SW 1271 (cell line): ENCODE results near the gene YY1.

Experiments
- DNase-seq, 2 experiments: peaks; one replicate each; lab custom pipeline; 2025; lab: John Stamatoyannopoulos, UW

The YY1 gene

DNA sequence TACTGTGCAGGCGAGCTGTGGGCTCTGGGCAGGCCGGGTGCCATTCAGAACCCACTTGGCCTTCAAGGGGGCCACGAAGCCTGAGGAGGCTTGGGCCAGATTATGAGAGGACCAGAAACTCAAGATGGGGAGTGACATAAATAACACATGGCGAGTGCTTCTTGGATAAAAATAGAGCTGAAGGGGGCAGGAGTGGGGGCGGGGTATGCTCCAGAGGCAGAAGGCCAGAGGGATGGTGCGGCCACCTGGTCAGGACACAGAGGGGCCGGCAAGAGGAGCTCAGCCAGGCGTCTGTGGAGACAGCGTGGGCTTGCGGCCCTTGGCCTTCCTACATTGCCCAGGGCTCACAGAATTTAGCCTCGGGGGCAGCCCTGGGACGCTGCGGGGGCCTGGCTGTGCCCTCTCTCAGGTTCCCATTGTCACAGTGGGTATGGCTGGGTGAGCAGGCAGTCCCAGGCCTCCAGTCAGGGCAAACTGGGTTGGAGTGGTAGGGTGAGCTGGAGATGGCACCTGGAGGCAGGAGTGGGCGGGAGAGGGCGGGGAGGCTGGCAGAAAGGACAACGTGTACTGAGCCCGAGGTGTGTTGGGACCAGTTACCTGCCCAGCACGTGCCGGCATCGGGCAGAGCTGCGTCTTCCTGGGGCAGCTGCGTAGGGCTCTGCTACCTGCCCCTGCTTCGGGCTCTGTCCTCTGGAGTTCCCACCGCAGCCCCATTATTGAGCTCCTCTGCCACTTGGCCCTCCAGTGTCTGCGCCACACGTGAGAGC, 74.7 kb downstream of the YY1 start:
- no peak for DNase-seq

DNA sequence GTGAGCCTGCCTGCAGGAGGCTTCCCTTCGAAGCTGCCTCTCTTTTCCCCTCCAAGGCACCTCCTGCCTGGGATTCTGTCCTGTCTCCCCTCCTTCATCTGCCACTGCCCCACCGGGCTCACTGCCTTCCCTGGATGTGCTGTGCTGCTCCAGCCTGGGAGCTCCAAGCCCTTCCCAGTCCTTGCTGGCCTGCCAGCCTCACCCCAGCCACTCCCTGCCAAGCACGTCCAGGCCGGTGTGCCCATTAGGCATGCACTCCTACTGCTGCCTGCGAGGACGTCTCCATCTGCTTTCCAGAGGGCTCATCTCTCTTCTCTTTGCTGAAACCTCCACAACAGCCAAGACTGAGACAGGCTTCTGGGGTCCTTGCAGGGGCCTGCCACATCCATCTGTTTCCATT, 75.8 kb downstream of the YY1 start:
- no peak for DNase-seq

DNA sequence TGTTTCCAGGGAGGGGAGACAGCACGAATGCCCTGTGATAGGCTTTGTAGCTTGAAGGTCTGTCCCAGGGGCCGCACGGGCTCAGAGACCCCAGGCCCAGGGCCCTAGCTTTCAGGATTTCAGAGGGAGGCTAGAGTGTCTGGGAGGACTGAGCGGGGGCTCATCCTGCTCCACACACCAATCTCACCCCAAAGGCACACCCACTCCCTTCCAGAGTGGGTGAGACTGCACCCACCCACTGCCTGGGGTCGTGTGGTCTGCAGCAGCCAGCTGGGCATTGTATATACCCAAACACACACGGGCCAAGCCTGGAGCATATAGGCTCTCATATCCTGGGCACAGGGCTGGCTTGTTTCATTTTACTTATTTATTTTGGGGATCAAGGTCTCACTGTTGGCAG, 78.4 kb downstream of the YY1 start:
- no peak for DNase-seq

DNA sequence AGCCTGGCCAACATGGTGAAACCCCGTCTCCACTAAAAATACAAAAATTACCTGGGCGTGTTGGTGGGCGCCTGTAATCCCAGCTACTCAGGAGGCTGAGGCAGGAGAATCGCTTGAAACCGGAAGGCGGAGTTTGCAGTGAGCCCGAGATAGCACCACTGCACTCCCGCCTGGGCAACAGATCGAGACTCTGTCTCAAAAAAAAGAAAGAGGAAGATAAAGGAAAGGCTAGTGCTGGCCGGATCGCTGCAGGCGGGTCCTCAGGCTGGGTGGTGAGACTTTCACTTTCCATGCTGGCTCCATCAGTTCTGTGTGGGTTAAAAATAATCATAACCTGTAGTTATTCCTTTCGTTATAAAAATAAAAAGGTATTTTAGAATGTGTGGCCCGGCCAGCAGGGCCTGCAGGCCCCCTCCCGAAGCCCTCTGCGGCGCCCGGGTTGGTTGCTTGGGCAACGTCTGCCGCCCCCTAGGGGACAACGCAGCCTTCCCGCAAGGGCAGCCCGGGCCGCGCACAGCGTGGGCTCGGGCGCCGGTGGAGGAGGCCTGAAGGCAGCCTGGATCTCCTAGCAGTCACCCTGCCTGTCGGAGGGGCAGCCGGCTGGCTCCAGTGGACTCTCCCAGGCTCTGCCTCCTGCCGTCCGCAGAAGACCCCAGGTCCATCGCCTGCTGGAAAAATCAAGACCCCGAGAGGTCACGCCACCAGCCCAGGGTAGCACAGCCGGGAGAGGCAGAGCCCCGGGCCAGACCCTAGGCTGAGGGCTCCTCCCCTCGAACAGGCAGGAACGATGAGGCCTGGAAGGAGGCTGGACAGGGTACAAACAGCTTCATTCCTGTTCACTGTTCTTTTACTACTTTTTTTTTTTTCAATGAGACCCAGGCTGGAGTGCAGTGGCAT, 79.2 kb downstream of the YY1 start:
- no peak for DNase-seq

DNA sequence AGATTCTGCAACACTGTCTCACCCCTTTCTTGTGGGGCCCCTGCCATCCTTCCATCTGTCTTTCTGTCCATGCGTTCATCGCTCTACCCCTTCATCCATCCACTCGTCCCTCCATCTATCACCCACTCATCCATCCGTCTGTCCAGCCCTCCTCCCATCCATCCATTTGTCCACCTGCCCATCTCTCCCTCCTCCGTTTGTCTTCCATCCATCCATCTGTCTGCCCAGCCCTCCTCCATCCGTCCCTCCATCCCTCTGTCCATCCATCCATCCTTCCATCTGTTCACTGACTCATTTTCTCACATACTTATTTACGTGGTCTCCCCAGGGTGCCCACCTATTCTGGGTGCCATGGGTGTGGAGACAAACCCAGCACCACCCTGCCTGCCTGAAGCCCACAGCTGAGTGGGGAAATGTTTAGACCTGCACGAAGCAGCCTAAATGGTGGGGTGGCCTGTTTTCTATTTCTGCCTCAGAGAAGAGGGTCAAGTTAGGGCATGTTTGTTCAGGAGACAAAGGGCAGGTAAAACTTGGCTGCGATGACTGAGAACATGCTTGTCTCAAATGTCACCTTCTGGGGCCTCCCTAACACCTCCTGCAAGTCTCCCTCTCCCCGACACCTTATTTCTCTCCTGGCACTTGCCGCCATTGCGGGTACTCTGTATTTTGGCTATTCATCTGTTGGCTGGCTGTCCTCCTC, 81.4 kb downstream of the YY1 start:
- no peak for DNase-seq

DNA sequence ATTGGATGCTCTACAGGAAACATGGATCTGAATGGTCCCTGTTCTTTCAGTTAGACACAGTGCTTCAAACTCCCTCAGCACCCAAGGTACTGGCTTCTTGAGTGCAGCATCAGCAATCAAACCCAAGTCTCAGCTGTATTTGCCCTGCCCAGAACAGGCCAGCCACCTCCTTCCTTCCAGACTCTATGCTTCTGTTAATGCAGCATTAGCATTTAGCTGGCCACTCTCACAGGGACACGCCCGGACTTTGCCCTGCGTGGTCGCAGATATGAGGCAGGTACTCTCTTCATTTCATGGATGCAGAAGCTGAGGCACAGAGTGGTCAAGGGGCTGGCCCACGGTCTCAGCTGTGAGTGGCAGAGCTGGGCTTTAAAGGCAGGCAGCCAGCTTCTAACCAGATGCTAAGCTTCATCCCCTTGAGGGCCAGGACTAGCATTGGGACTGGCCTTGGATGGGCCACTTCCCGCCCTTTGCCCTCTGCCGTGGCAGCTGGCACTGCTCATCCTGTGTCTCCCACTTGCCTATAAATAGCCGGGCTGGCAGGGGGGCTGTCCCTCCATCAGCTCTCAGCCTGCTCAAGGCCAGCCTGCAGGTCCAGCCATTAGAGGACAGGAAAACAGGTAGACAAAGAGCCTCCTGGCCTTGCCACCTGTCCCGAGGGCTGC, 82.7 kb downstream of the YY1 start:
- DNase-seq = no peak

DNA sequence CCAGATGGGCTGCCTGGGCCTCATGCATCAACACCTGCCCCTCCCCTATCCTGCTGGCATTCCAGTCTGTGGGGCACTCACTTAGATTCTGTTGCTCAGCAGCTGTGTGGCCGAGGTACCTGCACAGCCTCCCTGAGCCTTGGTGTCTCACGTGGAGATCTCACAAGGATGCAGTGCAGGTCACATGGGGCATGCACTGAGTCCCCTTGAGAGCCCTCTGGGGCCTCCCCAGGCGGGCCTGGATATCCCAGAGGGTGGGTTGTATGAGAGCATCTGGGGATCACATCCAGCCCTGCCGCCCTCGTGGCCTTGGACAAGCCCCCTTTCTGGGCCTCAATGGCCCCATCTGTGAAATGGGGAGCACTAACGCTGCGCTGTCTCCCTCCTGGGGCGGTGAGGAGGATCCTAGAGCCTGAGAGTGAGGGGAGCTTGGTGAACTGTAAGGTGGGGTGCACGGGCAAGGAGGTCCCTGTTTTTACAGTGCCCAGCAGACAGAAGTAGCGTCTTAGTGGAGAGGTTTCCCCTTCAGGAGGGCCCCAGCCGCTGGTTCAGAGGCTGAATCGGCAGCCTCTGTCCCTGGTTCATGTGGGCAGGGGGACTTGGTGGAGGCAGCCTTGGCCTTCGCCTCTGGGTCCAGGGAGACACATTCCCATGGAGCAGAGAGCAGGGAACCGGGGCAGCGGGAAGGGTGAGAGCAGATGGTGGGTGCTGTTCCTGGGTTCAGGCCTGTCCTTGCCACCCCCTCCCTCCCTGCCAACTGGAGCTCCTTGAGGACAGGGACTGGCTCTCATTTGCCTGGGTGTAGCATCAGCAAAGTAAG, 83.4 kb downstream of the YY1 start:
- DNase-seq = no peak

DNA sequence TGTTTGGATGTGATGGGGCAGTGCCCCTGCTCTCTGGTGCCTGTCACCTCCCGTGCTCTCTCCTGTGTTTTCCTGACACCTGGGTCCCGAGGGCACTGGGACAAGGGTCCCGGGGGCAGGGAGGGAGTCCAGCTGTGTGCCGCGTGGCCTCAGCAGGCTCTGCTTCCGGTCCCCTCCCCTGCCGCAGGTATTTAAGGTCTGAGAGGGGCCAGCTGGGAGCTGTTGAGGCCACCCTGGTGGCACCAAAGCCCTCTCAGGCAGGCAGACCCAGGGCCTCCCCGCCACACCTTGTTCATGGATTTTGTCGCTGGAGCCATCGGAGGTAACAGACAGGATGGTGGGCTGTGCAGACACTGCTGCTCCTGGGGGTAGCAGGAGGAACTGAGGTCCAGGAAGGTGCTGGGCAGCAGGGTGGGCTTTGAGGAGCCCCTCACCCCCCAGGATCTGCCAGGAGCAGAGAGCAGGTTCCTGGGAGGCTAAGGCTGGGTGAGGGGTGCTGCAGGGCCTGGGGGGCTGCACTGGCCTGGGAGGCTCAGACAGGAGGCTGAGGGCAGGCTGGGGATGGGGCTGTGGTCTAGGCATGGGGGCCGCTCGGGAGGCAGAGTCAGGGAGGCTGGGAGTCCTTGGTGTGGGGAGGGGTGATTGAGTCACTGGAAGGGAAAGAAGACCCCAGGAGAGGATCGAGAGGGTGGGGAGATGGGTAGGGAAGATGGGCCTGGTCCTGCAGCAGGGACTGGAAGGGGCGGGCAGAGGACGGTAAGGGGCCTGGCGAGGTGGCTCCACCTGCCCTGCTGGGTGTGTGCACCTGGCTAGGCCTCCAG, 84.4 kb downstream of the YY1 start, which contains the start of gene SLC25A47:
Gene SLC25A47, plus strand, starts transcription at position 219 of the 821 bp plus-strand sequence. Its CDS starts 76 bp downstream, at position 295.
- DNase-seq = no peak

DNA sequence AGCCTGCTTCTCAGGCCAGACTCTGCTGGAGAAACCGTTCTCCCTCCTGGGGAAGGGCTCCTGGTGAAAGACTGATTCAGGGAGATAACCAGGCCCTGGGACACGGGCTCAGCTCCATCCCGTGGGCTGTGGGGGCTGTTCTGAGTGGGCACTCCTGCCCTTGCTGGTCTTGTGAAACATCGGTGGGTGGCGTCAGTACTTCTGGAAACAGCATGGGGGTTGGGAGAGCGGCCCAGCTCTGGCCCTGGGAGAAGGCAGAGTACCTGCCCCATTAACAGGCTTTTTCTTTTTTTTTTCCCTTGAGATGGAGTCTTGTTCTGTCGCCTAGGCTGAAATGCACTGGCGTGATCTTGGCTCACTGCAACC, 85.0 kb downstream of the YY1 start:
- DNase-seq = no peak

DNA sequence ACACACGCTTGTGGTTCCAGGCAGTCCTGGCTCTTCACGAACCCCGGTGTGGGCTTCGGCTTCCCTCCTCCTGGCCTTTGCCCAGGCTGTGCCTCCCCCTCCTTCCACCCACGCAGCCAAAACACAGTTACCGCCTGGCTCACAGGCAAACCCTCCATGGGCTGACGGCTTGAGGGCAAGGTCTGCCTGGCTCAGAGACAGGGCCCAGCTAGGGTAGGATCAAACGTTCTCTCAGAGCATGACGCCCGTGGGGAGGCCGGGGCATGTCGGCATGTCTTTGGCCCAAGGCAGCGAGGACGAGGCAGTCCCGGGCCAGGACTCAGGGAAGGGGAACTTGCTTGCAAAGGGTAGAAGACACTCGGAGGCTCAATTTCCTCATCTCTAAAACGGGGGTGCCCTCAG, 86.3 kb downstream of the YY1 start:
- DNase-seq = no peak

DNA sequence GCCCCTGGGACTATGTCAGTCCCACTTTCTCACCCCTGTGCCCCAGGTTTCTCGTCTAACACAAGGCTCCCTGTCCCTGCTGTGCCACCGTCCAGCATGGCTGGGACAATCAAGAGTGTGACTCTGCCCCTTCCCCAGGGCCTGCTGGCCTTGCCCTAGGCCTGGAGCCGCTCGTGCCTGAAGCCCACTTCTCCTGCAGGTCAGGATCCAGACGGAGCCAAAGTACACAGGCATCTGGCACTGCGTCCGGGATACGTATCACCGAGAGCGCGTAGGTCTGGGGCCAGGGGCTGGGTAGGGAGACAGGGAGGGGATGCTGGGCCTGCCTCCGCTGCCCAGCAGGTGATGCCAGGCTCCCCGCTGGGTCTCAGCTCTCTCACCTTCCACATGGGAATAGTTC, 87.0 kb downstream of the YY1 start:
- no peak for DNase-seq

DNA sequence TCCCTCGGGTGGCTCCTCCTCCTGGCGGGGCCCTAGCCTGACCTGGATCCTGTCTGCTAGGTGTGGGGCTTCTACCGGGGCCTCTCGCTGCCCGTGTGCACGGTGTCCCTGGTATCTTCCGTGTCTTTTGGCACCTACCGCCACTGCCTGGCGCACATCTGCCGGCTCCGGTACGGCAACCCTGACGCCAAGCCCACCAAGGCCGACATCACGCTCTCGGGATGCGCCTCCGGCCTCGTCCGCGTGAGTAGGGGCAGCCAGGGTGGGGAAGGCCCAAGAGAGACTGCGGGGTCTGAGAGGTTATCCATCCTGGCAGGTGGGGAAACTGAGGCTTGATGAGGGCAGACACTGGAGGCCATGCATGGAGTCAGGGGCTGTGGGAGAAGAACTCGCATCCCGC, 88.2 kb downstream of the YY1 start:
- DNase-seq = no peak

DNA sequence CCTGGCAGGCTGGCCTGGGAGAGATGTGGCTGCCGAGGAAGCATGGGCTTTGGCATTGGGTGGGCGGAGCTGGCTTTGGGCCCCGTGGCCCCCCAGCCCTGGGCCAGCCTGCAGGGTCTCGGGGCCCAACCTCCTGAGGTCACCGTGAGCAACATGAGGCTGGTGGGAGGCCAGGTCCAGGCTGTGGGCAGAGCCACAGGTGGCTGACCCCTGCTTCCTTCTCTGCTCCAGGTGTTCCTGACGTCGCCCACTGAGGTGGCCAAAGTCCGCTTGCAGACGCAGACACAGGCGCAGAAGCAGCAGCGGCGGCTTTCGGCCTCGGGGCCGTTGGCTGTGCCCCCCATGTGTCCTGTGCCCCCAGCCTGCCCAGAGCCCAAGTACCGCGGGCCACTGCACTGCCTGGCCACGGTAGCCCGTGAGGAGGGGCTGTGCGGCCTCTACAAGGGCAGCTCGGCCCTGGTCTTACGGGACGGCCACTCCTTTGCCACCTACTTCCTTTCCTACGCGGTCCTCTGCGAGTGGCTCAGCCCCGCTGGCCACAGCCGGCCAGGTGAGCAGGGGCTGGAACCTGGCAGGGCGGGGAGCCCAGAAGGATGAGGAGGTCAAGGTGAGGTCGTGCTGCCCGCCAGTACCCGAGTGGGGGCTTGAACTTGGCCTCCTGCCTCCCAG, 89.7 kb downstream of the YY1 start:
- no peak for DNase-seq

DNA sequence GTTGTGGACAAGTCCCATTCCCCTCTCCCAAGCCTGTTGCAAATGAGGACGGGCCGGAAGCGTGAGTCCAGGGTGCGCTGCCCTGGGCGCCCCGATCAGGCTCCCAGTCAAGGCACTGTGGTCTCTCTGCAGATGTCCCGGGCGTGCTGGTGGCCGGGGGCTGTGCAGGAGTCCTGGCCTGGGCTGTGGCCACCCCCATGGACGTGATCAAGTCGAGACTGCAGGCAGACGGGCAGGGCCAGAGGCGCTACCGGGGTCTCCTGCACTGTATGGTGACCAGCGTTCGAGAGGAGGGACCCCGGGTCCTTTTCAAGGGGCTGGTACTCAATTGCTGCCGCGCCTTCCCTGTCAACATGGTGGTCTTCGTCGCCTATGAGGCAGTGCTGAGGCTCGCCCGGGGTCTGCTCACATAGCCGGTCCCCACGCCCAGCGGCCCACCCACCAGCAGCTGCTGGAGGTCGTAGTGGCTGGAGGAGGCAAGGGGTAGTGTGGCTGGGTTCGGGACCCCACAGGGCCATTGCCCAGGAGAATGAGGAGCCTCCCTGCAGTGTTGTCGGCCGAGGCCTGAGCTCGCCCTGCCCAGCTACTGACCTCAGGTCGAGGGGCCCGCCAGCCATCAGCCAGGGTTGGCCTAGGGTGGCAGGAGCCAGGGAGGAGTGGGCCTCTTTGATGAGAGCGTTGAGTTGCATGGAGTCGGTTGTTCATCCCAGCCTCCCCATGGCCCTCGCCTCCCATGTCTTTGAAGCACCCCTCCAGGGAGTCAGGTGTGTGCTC, 90.5 kb downstream of the YY1 start:
- no peak for DNase-seq

DNA sequence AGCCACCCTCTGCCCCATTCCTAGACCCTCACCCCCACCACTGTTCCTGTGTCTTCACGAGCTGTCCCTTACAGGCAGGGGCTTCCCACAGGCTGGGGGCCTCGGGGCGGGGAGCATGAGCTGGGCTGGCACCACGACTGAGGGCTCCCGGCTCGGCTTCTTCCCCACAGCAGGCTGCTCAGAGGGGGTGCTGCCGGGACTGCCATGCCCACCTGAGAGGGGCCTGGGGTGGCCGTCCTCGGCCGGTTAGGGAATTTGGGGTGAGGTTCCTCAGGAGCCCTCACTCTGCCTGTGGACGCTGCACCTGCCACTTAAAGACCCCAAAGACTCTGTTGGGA, 91.0 kb downstream of the YY1 start:
- DNase-seq = no peak

DNA sequence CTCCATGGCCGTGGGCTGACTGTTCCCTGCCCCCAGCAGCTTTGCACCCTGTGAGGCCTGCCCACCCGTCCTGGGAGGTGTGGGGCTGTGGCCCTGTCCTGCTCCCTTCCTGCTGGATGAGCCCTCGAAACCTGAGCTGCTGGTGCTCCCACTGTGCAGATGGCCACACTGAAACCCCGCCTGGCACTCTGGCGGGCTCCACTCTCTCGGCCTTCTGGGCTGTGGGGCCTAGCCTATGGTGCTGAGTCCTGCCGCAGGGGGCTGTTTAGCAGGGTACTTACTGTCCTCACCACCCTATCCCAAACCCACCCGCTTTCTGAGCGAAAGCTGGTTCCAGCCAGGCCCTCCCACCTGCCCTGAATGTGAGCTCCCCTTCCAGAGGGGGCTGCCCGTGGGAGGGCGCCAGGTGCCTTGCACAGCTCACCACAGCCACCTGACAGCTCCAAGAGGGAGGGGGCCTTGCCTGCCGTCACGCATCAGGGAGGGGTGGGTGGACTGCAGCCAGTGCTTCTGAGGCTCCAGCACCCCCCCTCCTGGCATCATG, 91.5 kb downstream of the YY1 start:
- DNase-seq = no peak

DNA sequence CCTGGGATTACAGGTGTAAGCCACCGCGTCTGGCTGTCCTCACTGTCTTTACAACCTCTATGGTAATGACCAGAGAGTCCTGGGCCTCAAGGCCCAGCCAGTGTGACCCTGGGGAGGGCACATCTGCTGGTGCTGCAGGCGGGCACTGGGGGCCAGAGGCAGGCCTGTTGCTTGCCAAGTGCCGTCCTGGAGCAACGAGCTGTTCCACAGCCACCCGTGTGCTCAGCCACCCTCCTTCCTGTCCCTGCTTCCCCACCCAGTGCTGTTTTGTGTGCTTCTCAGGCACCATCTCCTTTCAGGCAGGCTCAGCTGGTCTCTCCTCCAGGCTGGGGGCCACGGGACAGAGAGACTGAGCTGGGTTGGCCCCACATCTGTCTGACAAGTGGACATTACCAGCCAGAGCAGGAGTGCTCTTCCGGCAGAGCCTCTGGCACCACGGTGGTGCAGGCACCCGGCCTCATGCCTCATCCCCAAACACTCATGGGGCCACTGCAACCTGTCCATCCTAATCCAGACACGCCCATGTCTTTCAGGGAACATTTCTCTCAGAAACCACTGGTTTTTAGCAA, 93.2 kb downstream of the YY1 start:
- no peak for DNase-seq
